Esophagus muscularis mucosa (tissue), 4 donors: ENCODE measurements around the gene SMTN. TPM values are rescaled to one million over a fixed set of nuclear protein-coding genes. Genes with fewer than 3 reads are reported as not detected.

Experiments
- DNase-seq: peaks from one replicate; pipeline ENCODE4 v3.0.0-alpha.2; 2017; ENCODE audit errors: extremely low spot score
- H3K27ac ChIP-seq, 4 donors: fragments of 200-600 bp; sonication (generic); replicated peaks in 1 of 4; 1 replicate in 3 of 4; 2 replicates in 1 of 4; pipeline ENCODE4 v1.5.1; 2016 to 2019; ENCODE audit warnings: mild to moderate bottlenecking in 1 of 4
- H3K27me3 ChIP-seq, 4 donors: fragments of 200-600 bp; sonication (generic); one replicate each; pipeline versions ENCODE4 v1.5.1 to v1.6.0; 2016 to 2019
- H3K36me3 ChIP-seq, 4 donors: fragments of 200-600 bp; sonication (generic); one replicate each; pipeline ENCODE4 v1.5.1; 2016 to 2019
- H3K4me1 ChIP-seq, 4 donors: fragments of 200-600 bp; sonication (generic); one replicate each; pipeline ENCODE4 v1.5.1; 2016 to 2019
- H3K4me3 ChIP-seq, 4 donors: fragments of 200-600 bp; sonication (generic); 1 replicate in 2 of 4; 2 replicates in 2 of 4; pipeline ENCODE4 v1.5.1; 2016 to 2019; ENCODE audit warnings: mild to moderate bottlenecking in 4 of 4, moderate library complexity in 1 of 4
- H3K9me3 ChIP-seq, 4 donors: fragments of 200-600 bp; sonication (generic); 1 replicate in 3 of 4; 2 replicates in 1 of 4; pipeline ENCODE4 v1.5.1; 2016 to 2019
- CTCF ChIP-seq, 3 experiments: fragments of 200-600 bp in 2 of 3; fragments of 450-650 bp in 1 of 3; sonication (generic) in 2 of 3; IDR thresholded peaks; one replicate each; pipeline ENCODE4 v1.5.1; 2017 to 2019; ENCODE audit warnings: antibody characterized with exemption in 3 of 3, mild to moderate bottlenecking in 2 of 3, moderate library complexity in 1 of 3
- EP300 ChIP-seq: sonication (generic); formaldehyde crosslinking; IDR thresholded peaks from one replicate; pipeline ENCODE4 v1.6.1; 2017; ENCODE audit warnings: antibody characterized with exemption
- POLR2A ChIP-seq: fragments of 450-650 bp; IDR thresholded peaks from one replicate; pipeline ENCODE4 v1.6.1; 2017; ENCODE audit warnings: antibody characterized with exemption, moderate library complexity, mild to moderate bottlenecking, low read depth
- POLR2AphosphoS5 ChIP-seq, 2 donors: sonication (generic); formaldehyde crosslinking; IDR thresholded peaks; one replicate each; pipeline ENCODE4 v1.6.1; 2017; ENCODE audit warnings: antibody characterized with exemption in 2 of 2
- WGBS: methylation state at CpG from one replicate; pipeline ENCODE4 v1.1.5; 2018; 5-methylcytosine and 5-hydroxymethylcytosine counted together
- intact Hi-C: fragments of 100-400 bp; cut with DNase I; formaldehyde crosslinking; loops from one replicate; pipeline ENCODE4 v1.15.1; 2023
- total RNA-seq, 4 donors: library from RNA; depleted of rRNA; stranded (reverse); fragments of >200 nt; gene quantifications; one replicate each; pipeline versions ENCODE4 v1.1.0 to v1.2.1, GENCODE V29; 2016

The SMTN gene
- total RNA-seq, 4 donors from 2014 or later: 1,154 to 1,495 (median 1,416) TPM

DNA sequence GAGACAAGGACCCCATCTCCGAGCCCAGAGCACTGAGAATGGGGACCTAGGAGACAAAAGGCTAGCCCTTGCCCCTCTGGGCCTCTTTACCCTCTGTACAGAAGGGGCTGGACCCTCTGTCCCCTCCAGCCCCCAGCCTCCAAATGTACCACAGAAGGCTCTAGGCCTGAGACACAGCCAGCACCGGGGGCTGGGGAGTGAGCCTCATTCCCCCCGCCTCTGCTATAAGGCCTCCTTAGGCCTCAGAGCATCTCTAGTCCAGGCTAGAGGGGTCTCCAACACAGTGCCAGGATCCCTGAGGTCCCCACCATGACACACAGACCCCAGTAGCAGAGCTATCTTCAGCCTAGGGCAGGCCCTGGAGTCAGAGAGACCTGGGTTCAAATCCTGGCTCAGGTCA is 4.8 kb downstream of the SMTN start:
- DNase-seq: no peak
- H3K36me3 ChIP-seq: peaks cover 23 to 63% (median 46%) of the 10 kb centered on the region in 4 donors
- intact Hi-C loops: loop anchor here (2.0 kb wide), 1 partner anchor 139 kb away; no protein-coding TSS in a partner anchor
- no peaks in the 10 kb centered on the region for H3K9me3 ChIP-seq
- WGBS: 68% methylated on average over 3 of the region's 3 CpGs
- H3K4me3 ChIP-seq: peak overlapping the region; percentile 68 to 91 (median 78)
- TF ChIP-seq CTCF (IDR thresholded peaks at IDR 0.05) (no peak), POLR2A (no peak), EP300 (no peak), POLR2AphosphoS5 (IDR thresholded peaks at IDR 0.05) (no peak)
- H3K27me3 ChIP-seq: no peaks in the 10 kb centered on the region
- peak overlapping the region; percentile 98 to 99 (median 99) for H3K27ac ChIP-seq
- peaks cover 58 to 85% (median 82%) of the 10 kb centered on the region in 4 donors for H3K4me1 ChIP-seq

- no peak for TF ChIP-seq POLR2AphosphoS5 (IDR thresholded peaks at IDR 0.05)
- no peak for TF ChIP-seq EP300
- TF ChIP-seq CTCF (IDR thresholded peaks at IDR 0.05): no peak
- TF ChIP-seq POLR2A: no peak
- WGBS: 42% methylated on average over 8 of the region's 8 CpGs
- H3K36me3 ChIP-seq: peaks cover 25 to 71% (median 55%) of the 10 kb centered on the region in 4 donors
- H3K27me3 ChIP-seq: no peaks in the 10 kb centered on the region
- peak overlapping the region; percentile 98 to 99 (median 99) for H3K27ac ChIP-seq
- H3K4me3 ChIP-seq: peak overlapping the region in 3 of 4 donors; percentile 42 to 82 (median 65)
- peaks cover 58 to 88% (median 80%) of the 10 kb centered on the region in 4 donors for H3K4me1 ChIP-seq
- intact Hi-C loops: no loop called here
- DNase-seq: no peak
- no peaks in the 10 kb centered on the region for H3K9me3 ChIP-seq
These were observed 5.7 kb downstream of the SMTN start for GRCh38 chr22:31086703-31087330.

DNA sequence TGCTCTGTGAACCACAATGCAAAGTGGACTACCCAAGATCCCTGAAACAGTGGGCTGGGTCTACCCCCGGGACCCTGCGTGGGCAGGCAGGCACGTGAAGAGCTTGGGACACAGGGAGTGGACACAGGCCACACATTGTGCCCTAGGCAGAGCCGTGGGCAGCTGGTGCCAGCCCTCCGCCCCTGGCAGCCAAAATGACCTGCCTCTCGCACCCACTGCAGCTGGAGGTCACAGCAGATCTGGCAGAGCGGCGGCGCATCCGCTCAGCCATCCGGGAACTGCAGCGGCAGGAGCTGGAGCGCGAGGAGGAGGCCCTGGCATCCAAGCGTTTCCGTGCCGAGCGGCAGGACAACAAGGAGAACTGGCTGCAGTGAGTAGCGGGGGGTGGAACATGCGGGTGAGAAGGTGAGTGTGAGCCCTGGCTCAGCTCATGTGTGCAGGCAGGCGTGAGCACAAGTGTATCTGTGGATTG is 6.7 kb downstream of the SMTN start:
- Histone ChIP-seq H3K9me3 (no peaks in the 10 kb centered on the region), H3K27ac (peak overlapping the region; percentile 98 to 99 (median 99)), H3K27me3 (no peaks in the 10 kb centered on the region), H3K36me3 (peaks cover 34 to 81% (median 63%) of the 10 kb centered on the region in 4 donors), H3K4me3 (peak overlapping the region in 3 of 4 donors; percentile 42 to 82 (median 65)), H3K4me1 (peaks cover 60 to 88% (median 77%) of the 10 kb centered on the region in 4 donors)
- WGBS: 59% methylated on average over 19 of the region's 21 CpGs
- no peak for DNase-seq
- intact Hi-C loops: loop anchor here (2.0 kb wide), 1 partner anchor 19 kb away; the partner anchor contains the start of gene SELENOM
- TF ChIP-seq EP300 (no peak), POLR2AphosphoS5 (IDR thresholded peaks at IDR 0.05) (peak in 1 of 2 donors; percentile 8), POLR2A (no peak), CTCF (IDR thresholded peaks at IDR 0.05) (no peak)

- Histone ChIP-seq H3K4me3 (peak overlapping the region; percentile 39 to 82 (median 54)), H3K27ac (peak overlapping the region; percentile 98 to 99 (median 99)), H3K4me1 (peaks cover 56 to 88% (median 75%) of the 10 kb centered on the region in 4 donors), H3K27me3 (no peaks in the 10 kb centered on the region), H3K36me3 (peaks cover 39 to 82% (median 66%) of the 10 kb centered on the region in 4 donors), H3K9me3 (no peaks in the 10 kb centered on the region)
- WGBS: 58% methylated on average over 22 of the region's 26 CpGs
- DNase-seq: no peak
- intact Hi-C loops: loop anchor here (2.0 kb wide), 1 partner anchor 18 kb away; the partner anchor contains the start of gene SELENOM
- TF ChIP-seq EP300 (no peak), POLR2AphosphoS5 (IDR thresholded peaks at IDR 0.05) (no peak), POLR2A (no peak), CTCF (IDR thresholded peaks at IDR 0.05) (no peak)
These were observed 7.3 kb downstream of the SMTN start for GRCh38 chr22:31088233-31088986.
